ENCODE data around the gene DDI1. TPM values are rescaled to one million over a fixed set of nuclear protein-coding genes. Genes with fewer than 3 reads are reported as not detected.
"Not testable (repeated sequence)": the region's sequence is repeated elsewhere in the genome, so short reads cannot be mapped to it uniquely, and the experiment has no call there.

DDI1 gene
- total RNA-seq, 1 donor from 2014 or later: not detected

- peaks cover 3% of the 10 kb centered on the region for H3K27me3 Mint-ChIP-seq (ENCODE audit: low read depth)
- H3K4me1 Mint-ChIP-seq (ENCODE audit: low read depth): peaks cover 12% of the 10 kb centered on the region
- no peak overlapping the region for H3K4me3 Mint-ChIP-seq (ENCODE audit: unreplicated experiment)
- TF ChIP-seq CTCF (IDR thresholded peaks at IDR 0.05): no peak
- H3K27ac Mint-ChIP-seq (ENCODE audit: unreplicated experiment): no peak overlapping the region
- H3K36me3 Mint-ChIP-seq (ENCODE audit: low read depth): peaks cover 2% of the 10 kb centered on the region
- DNase-seq (ENCODE audit: low spot score): no peak
- no peaks in the 10 kb centered on the region for H3K9me3 Mint-ChIP-seq (ENCODE audit: low read depth)
Measured at GRCh38 chr11:104036995-104037394, 555 bp downstream of the DDI1 start.

- no peaks in the 10 kb centered on the region for H3K9me3 Mint-ChIP-seq (ENCODE audit: low read depth)
- peaks cover 3% of the 10 kb centered on the region for H3K27me3 Mint-ChIP-seq (ENCODE audit: low read depth)
- no peak overlapping the region for H3K4me3 Mint-ChIP-seq (ENCODE audit: unreplicated experiment)
- no peaks in the 10 kb centered on the region for H3K4me1 Mint-ChIP-seq (ENCODE audit: low read depth)
- no peak overlapping the region for H3K27ac Mint-ChIP-seq (ENCODE audit: unreplicated experiment)
- peaks cover 2% of the 10 kb centered on the region for H3K36me3 Mint-ChIP-seq (ENCODE audit: low read depth)
- DNase-seq (ENCODE audit: low spot score): no peak
- TF ChIP-seq CTCF (IDR thresholded peaks at IDR 0.05): no peak
Measured at GRCh38 chr11:104041792-104042191, 5.4 kb downstream of the DDI1 start.

GRCh38 chr11:104043142-104043541 is 6.7 kb downstream of the DDI1 start:
- DNase-seq (ENCODE audit: low spot score): no peak
- H3K27ac Mint-ChIP-seq (ENCODE audit: unreplicated experiment): no peak overlapping the region
- H3K9me3 Mint-ChIP-seq (ENCODE audit: low read depth): no peaks in the 10 kb centered on the region
- H3K36me3 Mint-ChIP-seq (ENCODE audit: low read depth): peaks cover 3% of the 10 kb centered on the region
- H3K4me3 Mint-ChIP-seq (ENCODE audit: unreplicated experiment): no peak overlapping the region
- peaks cover 3% of the 10 kb centered on the region for H3K27me3 Mint-ChIP-seq (ENCODE audit: low read depth)
- no peaks in the 10 kb centered on the region for H3K4me1 Mint-ChIP-seq (ENCODE audit: low read depth)
- no peak for TF ChIP-seq CTCF (IDR thresholded peaks at IDR 0.05)

GRCh38 chr11:104043678-104044239 is 7.3 kb downstream of the DDI1 start:
- peaks cover 3% of the 10 kb centered on the region for H3K27me3 Mint-ChIP-seq (ENCODE audit: low read depth)
- no peak overlapping the region for H3K4me3 Mint-ChIP-seq (ENCODE audit: unreplicated experiment)
- no peak for DNase-seq (ENCODE audit: low spot score)
- no peak overlapping the region for H3K27ac Mint-ChIP-seq (ENCODE audit: unreplicated experiment)
- peaks cover 3% of the 10 kb centered on the region for H3K36me3 Mint-ChIP-seq (ENCODE audit: low read depth)
- H3K4me1 Mint-ChIP-seq (ENCODE audit: low read depth): no peaks in the 10 kb centered on the region
- H3K9me3 Mint-ChIP-seq (ENCODE audit: low read depth): no peaks in the 10 kb centered on the region
- TF ChIP-seq CTCF (IDR thresholded peaks at IDR 0.05): no peak

- Mint-ChIP-seq H3K4me1 (ENCODE audit: low read depth) (no peaks in the 10 kb centered on the region), H3K27me3 (ENCODE audit: low read depth) (no peaks in the 10 kb centered on the region), H3K4me3 (ENCODE audit: unreplicated experiment) (no peak overlapping the region), H3K27ac (ENCODE audit: unreplicated experiment) (no peak overlapping the region), H3K36me3 (ENCODE audit: low read depth) (peaks cover 1% of the 10 kb centered on the region), H3K9me3 (ENCODE audit: low read depth) (no peaks in the 10 kb centered on the region)
- TF ChIP-seq CTCF (IDR thresholded peaks at IDR 0.05): no peak
- no peak for DNase-seq (ENCODE audit: low spot score)
Measured at GRCh38 chr11:104046331-104046730, 9.9 kb downstream of the DDI1 start.

- not testable (repeated sequence) for DNase-seq (ENCODE audit: low spot score); H3K27ac Mint-ChIP-seq (ENCODE audit: unreplicated experiment); H3K4me3 Mint-ChIP-seq (ENCODE audit: unreplicated experiment); H3K27me3 Mint-ChIP-seq (ENCODE audit: low read depth); H3K9me3 Mint-ChIP-seq (ENCODE audit: low read depth); H3K36me3 Mint-ChIP-seq (ENCODE audit: low read depth); H3K4me1 Mint-ChIP-seq (ENCODE audit: low read depth)
Measured at GRCh38 chr11:104046858-104047257, 10.4 kb downstream of the DDI1 start.

All from chondrocyte (in vitro differentiated cells).